NCI-H1048 (cell line): ENCODE data around the gene SLC25A44.
"Not testable (repeated sequence)": the region's sequence is repeated elsewhere in the genome, so short reads cannot be mapped to it uniquely, and the experiment has no call there.

Experiments used
- DNase-seq: peaks from one replicate; lab custom pipeline; 2025; lab: John Stamatoyannopoulos, UW

The SLC25A44 gene

DNA sequence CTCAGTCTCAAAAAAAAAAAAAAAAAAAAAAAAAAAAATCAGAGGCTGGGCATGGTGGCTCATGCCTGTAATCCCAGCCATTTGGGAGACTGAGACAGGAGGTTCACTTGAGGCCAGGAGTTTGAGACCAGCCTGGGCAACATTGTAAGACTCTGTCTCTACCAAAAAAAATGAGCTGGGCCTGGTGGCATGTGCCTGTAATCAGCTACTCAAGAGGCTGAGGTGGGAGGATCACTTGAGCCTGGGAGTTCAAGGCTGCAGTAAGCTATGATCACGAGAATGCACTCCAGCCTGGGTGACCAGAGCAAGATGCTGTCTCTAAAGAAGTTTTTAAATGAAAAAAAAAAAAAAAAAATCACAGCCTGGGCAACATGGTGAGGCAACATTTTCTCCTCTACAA, 30.2 kb upstream of the SLC25A44 start:
- no peak for DNase-seq

DNA sequence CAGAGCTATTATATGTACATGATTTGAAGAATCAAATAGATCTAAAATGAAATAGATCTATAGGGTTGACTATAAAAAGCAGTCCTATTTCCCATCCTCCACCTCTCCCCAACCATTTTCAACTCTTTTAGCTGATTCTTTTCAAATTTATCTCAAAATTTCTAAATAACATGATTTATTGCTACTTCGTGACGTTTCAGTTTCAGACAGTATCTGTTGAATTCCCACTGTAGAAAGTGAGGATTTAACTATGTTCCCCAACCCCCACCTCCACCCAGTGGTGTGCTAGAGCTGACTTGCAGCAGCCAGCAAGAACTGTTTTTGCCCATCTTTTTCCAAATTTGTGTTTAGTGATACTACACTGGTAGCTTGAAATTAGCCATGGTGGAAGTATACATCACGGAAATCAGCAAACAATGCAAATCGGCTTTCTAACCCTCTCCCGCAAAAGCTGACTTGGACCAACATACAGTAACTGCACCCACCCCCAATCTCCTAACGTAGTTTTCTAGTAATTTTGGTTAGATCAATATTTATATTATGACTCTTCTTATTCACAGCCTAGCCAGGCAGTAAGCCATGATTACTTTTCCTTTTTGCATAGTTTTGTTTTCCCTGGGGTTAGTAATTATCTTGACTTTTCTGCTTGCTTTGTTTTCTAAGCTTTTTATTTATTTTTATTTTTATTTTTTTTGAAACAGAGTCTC, 29.6 kb upstream of the SLC25A44 start:
- DNase-seq: no peak

GRCh38 chr1:156165083-156165482, 28.8 kb upstream of the SLC25A44 start:
- no peak for DNase-seq

GRCh38 chr1:156167536-156167935, 26.4 kb upstream of the SLC25A44 start:
- no peak for DNase-seq

- DNase-seq: no peak
Measured at GRCh38 chr1:156172696-156173470, 21.0 kb upstream of the SLC25A44 start.

GRCh38 chr1:156176610-156177210, 17.2 kb upstream of the SLC25A44 start:
- DNase-seq: no peak

DNA sequence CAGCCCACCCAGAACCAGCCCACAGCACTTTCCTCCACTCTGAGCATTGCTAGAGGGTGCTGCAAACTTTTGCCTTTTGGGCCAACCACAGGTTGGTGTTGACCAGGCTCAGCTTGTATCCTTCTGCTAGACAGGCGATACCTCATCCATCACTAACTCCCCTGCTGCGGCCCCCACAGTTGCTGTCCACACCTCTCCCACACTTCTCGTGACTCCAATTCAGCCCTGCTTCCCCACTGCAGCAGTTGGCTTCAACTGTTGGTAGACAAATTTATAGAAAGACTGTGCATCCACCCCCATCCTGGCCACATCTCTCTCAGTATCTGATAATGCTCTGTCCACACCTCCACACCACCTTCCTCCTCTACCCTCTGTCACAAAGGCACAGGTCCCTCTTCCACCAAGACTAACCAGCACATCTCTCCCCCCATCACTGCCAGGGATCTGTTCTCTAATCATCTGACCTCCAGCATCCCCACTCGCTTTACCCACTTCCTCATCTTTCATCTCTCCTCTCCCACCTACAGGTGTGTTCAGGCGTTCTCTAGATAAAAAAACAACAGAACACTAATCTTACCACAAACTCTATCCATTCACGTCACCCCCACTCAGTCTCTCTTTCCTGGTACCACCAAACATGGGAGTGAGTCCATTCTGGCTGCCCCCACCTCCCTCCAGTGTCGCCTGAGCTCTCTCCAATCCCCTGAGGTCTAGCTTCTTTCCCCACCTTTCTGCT, 15.8 kb upstream of the SLC25A44 start:
- no peak for DNase-seq

- DNase-seq: no peak
Measured at GRCh38 chr1:156180471-156180870, 13.4 kb upstream of the SLC25A44 start.

DNA sequence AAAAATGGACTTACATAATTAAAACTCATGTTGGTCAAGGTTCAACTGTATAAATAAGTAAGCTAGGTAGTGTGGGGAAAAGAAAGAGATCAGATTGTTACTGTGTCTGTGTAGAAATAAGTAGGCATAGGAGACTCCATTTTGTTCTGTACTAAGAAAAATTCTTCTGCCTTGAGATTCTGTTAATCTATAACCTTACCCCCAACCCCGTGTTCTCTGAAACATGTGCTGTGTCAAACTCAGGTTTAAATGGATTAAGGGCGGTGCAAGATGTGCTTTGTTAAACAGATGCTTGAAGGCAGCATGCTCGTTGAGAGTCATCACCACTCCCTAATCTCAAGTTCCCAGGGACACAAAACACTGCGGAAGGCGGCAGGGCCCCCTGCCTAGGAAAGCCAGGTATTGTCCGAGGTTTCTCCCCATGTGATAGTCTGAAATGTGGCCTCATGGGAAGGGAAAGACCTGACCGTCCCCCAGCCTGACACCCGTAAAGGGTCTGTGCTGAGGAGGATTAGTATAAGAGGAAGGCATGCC, 12.4 kb upstream of the SLC25A44 start:
- not testable (repeated sequence) for DNase-seq

GRCh38 chr1:156182010-156182779, 11.7 kb upstream of the SLC25A44 start:
- not testable (repeated sequence) for DNase-seq

DNA sequence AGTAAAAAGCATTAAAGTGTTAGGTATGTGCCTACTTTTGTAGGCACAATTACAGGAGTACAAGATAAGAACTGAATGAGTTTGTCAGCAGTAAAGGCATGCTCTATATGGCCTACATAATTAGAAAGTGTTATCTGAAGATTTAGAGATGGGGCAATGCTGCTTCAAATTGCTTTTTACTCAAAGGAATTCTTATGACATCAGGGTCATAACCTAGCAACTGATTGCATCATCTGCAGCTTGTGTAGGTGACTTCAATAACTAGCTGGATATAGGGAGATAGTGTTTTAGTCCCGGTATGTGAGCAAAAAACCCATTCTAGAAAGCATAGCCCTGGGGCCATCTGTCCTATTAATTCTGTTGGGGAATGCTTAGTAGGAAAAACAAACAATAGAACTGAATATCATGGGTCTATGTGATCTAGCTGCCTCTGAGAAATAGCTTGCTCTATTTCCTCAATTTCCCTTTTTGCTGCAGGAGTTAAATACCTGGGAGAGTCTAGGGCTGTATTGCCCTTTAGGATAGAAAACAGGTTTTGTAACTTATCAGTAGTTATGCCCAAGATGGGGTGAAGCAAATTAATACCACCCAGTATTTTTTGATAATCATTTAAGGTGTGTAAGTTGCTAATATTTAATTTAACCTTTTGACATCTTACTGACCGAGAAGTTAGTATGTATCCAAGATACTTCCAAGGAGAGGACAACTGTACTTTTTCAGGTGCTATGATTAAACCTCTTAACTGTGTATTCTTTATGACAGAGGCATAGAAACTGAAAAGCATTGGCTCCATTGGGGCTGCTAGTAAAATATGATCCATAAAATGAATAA, 7.3 kb upstream of the SLC25A44 start:
- not testable (repeated sequence) for DNase-seq

DNA sequence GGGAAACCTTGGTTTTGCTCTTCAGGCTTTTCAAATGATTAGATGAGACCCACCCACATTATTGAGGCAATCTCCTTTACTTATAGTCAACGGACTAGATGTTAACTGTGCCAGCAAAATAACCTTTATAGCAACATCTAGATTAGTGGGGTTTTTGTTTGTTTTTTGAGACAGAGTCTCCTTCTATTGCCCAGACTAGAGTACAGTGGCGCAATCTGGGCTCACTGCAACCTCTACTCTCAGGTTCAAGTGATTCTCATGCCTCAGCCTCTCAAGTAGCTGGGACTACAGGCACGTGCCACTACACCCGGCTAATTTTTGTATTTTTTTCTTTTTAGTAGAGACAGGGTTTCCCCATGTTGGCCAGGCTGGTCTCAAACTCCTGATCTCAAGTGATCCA, 3.6 kb upstream of the SLC25A44 start:
- DNase-seq: not testable (repeated sequence)

GRCh38 chr1:156191292-156191964, 2.5 kb upstream of the SLC25A44 start:
- no peak for DNase-seq

DNA sequence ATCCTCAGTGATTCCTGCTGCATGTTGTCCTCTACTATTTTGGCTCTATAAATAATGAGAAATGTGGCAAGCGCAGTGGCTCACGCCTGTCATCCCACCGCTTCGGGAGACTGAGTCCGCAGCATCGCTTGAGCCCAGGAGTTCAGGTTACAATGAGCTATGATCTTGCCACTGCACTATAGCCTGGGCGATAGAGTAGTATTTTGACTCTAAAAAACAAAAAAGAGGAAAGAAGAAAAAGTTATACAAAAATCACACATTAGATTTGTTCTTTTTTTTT, 756 bp upstream of the SLC25A44 start:
- DNase-seq: no peak

- no peak for DNase-seq
Measured at GRCh38 chr1:156194300-156194652, 372 bp downstream of the SLC25A44 start.

DNA sequence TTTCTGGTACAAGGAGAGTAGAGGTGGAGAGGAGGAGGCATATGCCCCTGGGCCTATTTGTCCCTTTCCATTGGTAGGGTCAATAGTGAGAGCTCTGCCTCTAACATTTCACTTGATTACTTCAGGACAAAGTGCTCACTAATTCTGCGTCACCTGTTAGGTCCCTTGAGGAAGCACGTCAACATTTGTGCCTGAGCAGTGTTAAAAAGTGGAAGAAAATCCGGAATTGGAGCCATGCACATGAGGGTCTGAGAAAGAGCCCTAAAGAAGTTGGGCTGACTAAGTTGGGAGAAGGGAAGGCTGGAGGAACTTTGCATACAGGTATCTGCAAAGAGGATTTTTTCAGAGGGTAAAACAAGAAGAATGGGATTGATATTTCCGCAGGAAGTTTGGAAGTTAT, 1.9 kb downstream of the SLC25A44 start:
- no peak for DNase-seq

GRCh38 chr1:156196445-156196844, 2.5 kb downstream of the SLC25A44 start:
- no peak for DNase-seq

- DNase-seq: no peak
Measured at GRCh38 chr1:156198831-156199349, 5.0 kb downstream of the SLC25A44 start.

- no peak for DNase-seq
Measured at GRCh38 chr1:156200044-156200443, 6.1 kb downstream of the SLC25A44 start.

GRCh38 chr1:156203331-156203730, 9.4 kb downstream of the SLC25A44 start:
- DNase-seq: no peak
